GM12875 (cell line): ENCODE data around the gene TCEAL8.

Source experiments
- H3K4me3 ChIP-seq: one replicate; pipeline ENCODE4 v1.5.1; 2011; ENCODE audit warnings: low read depth, low read length, control low read depth
- CTCF ChIP-seq: IDR thresholded peaks from 2 replicates; pipeline ENCODE4 v1.5.1; 2011; ENCODE audit warnings: low read depth, mild to moderate bottlenecking, control low read depth, inconsistent platforms, low read length, moderate library complexity, borderline replicate concordance; ENCODE audit not compliant: insufficient read depth

TCEAL8 gene

DNA sequence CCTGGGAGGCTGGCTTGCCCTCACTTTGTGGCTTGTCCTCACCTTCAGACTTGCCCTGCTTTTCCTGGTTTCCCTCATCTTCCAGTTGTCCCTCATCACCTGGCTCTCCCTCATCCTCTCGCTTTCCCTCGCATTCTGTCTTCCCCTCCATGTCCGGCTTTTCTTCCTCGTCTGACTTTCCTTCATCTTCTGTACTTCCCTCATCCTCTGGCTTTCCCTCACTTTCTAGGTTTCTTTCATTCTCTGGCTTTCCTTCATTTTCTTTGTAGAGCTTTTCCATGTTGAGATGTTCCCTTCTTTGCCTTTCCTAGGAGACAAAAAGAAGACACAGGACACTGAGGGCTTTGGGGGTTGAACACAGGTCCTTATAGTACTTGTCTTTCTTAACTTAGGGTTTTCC is 19.3 kb upstream of the TCEAL8 start:
- H3K4me3 ChIP-seq: no peak overlapping the region
- TF ChIP-seq CTCF: no peak

GRCh38 chrX:103258275-103258674 is 3.3 kb upstream of the TCEAL8 start:
- no peak overlapping the region for H3K4me3 ChIP-seq
- no peak for TF ChIP-seq CTCF

DNA sequence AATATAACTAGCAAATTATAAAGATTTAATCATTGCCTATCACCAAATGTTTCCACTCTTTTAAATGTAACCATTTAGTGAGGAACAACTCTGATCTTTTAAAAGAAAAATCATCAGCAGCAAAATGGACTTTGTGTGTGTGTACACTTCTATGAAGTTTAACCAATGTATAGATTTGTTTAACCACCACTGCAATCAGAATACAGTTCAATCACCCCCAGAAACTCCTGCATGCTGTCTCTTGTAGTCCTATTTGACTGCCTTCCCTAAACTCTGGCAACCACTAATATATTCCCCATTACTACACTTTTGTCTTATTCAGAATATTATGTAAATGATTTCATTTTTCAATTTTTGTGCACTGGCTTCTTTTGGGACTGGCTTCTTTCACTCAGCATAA is 1.7 kb upstream of the TCEAL8 start:
- H3K4me3 ChIP-seq: no peak overlapping the region
- no peak for TF ChIP-seq CTCF

- peak overlapping the region; percentile 63 for H3K4me3 ChIP-seq
- no peak for TF ChIP-seq CTCF
Observed at GRCh38 chrX:103254171-103254824, 657 bp downstream of the TCEAL8 start.

DNA sequence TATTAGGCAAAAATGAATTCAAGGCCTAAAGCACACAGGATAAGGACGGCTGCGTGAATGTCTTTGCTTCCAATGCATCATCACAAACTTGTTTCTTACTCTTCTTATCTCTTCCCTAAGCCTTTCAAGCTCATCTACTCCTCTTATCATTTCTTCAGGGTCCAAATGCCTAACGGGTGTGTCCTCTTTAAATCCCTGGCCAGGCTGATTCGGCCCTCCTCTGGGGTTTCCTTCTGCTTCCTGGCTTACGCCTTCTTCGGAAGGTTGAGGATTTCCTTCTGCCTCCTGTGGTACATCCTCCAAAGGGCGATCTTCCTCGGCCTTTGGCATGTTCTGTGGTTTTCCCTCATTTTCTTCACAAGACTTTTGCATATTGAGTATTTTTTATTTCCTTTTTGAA is 1.3 kb downstream of the TCEAL8 start:
- no peak for TF ChIP-seq CTCF
- no peak overlapping the region for H3K4me3 ChIP-seq

GRCh38 chrX:103250977-103251376 is 4.0 kb downstream of the TCEAL8 start:
- no peak overlapping the region for H3K4me3 ChIP-seq
- no peak for TF ChIP-seq CTCF

DNA sequence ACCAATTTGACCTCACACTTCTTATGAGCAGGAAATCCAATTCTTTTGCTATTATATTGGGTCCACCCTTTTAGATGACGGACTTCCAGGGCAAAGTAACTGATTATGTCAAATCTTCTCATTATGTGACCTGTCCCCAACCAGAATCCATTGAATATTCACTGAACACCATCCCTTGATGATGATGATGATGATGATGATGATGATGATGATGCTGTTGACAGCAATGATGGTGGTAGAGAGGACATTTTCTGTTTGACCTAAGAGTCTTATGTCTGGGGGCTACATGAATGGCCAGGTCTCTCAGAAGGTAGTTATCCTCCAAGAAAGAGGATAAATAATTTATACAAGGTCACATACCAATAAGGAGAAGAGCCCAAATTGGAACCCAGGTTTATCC is 5.2 kb downstream of the TCEAL8 start:
- no peak overlapping the region for H3K4me3 ChIP-seq
- no peak for TF ChIP-seq CTCF
